ENCODE data around the gene WNT3A. TPM values are rescaled to one million over a fixed set of nuclear protein-coding genes. Genes with fewer than 3 reads are reported as not detected.

The WNT3A gene
- total and polyA plus RNA-seq, 2 donors (not counting 3 experiments of a cell fraction or from before 2014, with no cell fraction given): not detected

DNA sequence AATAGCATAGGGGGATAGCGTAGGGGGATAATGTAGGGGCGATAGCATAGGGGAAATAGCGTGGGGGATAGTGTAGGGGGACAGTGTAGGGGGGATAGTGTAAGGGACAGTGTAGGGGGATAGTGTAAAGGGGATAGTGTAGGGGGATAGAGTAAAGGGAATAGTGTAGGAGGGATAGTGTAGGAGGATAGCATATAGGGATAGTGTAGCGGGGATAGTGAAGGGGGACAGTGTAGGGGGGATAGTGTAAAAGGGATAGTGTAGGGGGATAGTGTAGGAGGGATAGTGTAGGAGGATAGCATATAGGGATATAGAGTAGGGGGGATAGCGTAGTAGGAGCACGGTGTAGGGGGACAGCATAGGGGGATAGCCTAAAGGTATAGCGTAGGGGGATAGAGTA, 61.6 kb downstream of the WNT3A start:
- no peak for TF ChIP-seq FOS (IDR thresholded peaks at IDR 0.05; ENCODE audit: borderline replicate concordance, insufficient read depth, low read length)
- TF ChIP-seq, protein P1, sequence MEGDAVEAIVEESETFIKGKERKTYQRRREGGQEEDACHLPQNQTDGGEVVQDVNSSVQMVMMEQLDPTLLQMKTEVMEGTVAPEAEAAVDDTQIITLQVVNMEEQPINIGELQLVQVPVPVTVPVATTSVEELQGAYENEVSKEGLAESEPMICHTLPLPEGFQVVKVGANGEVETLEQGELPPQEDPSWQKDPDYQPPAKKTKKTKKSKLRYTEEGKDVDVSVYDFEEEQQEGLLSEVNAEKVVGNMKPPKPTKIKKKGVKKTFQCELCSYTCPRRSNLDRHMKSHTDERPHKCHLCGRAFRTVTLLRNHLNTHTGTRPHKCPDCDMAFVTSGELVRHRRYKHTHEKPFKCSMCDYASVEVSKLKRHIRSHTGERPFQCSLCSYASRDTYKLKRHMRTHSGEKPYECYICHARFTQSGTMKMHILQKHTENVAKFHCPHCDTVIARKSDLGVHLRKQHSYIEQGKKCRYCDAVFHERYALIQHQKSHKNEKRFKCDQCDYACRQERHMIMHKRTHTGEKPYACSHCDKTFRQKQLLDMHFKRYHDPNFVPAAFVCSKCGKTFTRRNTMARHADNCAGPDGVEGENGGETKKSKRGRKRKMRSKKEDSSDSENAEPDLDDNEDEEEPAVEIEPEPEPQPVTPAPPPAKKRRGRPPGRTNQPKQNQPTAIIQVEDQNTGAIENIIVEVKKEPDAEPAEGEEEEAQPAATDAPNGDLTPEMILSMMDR (IDR thresholded peaks at IDR 0.05; ENCODE audit: extremely low read depth in 1 of 2, insufficient read depth in 1 of 2, low read depth in 1 of 2, low read length in 2 of 2): no peak
- Histone ChIP-seq H3K36me3 (ENCODE audit: control insufficient read depth in 2 of 2, extremely low read depth in 1 of 2, insufficient read depth in 2 of 2, low read length in 2 of 2) (no peaks in the 10 kb centered on the region), H3K79me2 (ENCODE audit: control insufficient read depth, insufficient read depth, low read length) (no peaks in the 10 kb centered on the region), H4K20me1 (replicated peaks; ENCODE audit: control insufficient read depth, extremely low read depth, insufficient read depth, low read length) (no peaks in the 10 kb centered on the region), H3K9me3 (replicated peaks; ENCODE audit: control insufficient read depth, insufficient read depth, low read length) (no peaks in the 10 kb centered on the region), H3K9me1 (replicated peaks; ENCODE audit: control insufficient read depth, extremely low read depth, insufficient read depth, low read length) (no peaks in the 10 kb centered on the region), H3K4me3 (replicated peaks in 1 of 3; ENCODE audit: insufficient read depth in 1 of 3, low read depth in 1 of 3, low read length in 3 of 3) (no peak overlapping the region), H3K4me1 (ENCODE audit: control insufficient read depth, extremely low read depth, insufficient read depth, low read length) (no peaks in the 10 kb centered on the region), H2AFZ (ENCODE audit: low read depth, low read length) (no peak overlapping the region), H3K9ac (replicated peaks; ENCODE audit: extremely low read depth, insufficient read depth, low read length) (no peak overlapping the region), H3K27ac (ENCODE audit: insufficient read depth, low read depth, low read length) (no peak overlapping the region), H3K27me3 (ENCODE audit: control insufficient read depth in 2 of 2, insufficient read depth in 2 of 2, low read length in 2 of 2) (peaks cover 3 to 7% of the 10 kb centered on the region in 2 experiments), H3K4me2 (ENCODE audit: insufficient read depth, low read length) (no peak overlapping the region)
- no peak for FAIRE-seq
- intact Hi-C loops (cut with micrococcal nuclease): no loop called here
- no TSS peak for BruUV-seq (replicated peaks)
- no peak for DNase-seq (ENCODE audit: low read depth, low spot score)
- POLR2A ChIA-PET: no interaction called here
- CTCF ChIA-PET: no interaction called here
- dilution Hi-C loops (cut with MboI; ENCODE audit: extremely low pct_ligation_motif_present, low sequenced_read_pairs): no loop called here

DNA sequence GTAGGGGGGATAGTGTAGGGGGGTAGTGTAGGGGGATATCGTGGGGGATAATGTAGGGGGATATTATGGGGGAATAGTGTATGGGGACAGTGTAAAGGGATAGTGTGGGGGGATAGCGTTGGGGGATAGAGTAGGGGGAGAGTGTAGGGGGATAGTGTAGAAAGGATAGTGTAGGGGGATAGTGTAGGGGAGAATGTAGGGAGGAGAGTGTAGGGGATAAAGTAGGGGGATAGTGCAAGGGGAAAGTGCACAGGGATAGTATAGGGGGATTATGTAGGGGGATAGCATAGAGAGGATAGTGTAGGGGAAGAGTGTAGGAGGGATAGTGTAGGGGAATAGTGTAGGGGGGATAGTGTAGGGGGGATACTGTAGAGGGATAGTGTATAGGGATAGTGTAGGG, 63.4 kb downstream of the WNT3A start:
- no peak for DNase-seq (ENCODE audit: low read depth, low spot score)
- no peak for FAIRE-seq
- peaks cover 3 to 7% of the 10 kb centered on the region in 2 experiments for H3K27me3 ChIP-seq (ENCODE audit: control insufficient read depth in 2 of 2, insufficient read depth in 2 of 2, low read length in 2 of 2)
- H3K9me3 ChIP-seq (replicated peaks; ENCODE audit: control insufficient read depth, insufficient read depth, low read length): no peaks in the 10 kb centered on the region
- H3K9ac ChIP-seq (replicated peaks; ENCODE audit: extremely low read depth, insufficient read depth, low read length): no peak overlapping the region
- H3K4me3 ChIP-seq (replicated peaks in 1 of 3; ENCODE audit: insufficient read depth in 1 of 3, low read depth in 1 of 3, low read length in 3 of 3): no peak overlapping the region
- TF ChIP-seq, protein P1 (IDR thresholded peaks at IDR 0.05; ENCODE audit: extremely low read depth in 1 of 2, insufficient read depth in 1 of 2, low read depth in 1 of 2, low read length in 2 of 2): no peak
- TF ChIP-seq POLR2A (IDR thresholded peaks at IDR 0.05; ENCODE audit: low read depth, low read length) (no peak), POLR2AphosphoS5 (IDR thresholded peaks at IDR 0.05; ENCODE audit: insufficient read depth, low read depth, low read length) (no peak), JUN (IDR thresholded peaks at IDR 0.05; ENCODE audit: borderline replicate concordance, insufficient read depth, insufficient read length, low read depth) (no peak), MYC (IDR thresholded peaks at IDR 0.05; ENCODE audit: low read depth, low read length) (no peak), EZH2 (IDR thresholded peaks at IDR 0.05; ENCODE audit: borderline replicate concordance, low read depth, low read length, severe bottlenecking) (no peak), GATA2 (IDR thresholded peaks at IDR 0.05; ENCODE audit: insufficient read depth, insufficient read length, low read depth, low read length) (no peak), FOS (IDR thresholded peaks at IDR 0.05; ENCODE audit: borderline replicate concordance, insufficient read depth, low read length) (no peak)
- TF ChIP-seq, protein P2, sequence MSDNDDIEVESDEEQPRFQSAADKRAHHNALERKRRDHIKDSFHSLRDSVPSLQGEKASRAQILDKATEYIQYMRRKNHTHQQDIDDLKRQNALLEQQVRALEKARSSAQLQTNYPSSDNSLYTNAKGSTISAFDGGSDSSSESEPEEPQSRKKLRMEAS (IDR thresholded peaks at IDR 0.05; ENCODE audit: insufficient read depth, insufficient read length): no peak
- H3K36me3 ChIP-seq (ENCODE audit: control insufficient read depth in 2 of 2, extremely low read depth in 1 of 2, insufficient read depth in 2 of 2, low read length in 2 of 2): no peaks in the 10 kb centered on the region
- no peaks in the 10 kb centered on the region for H4K20me1 ChIP-seq (replicated peaks; ENCODE audit: control insufficient read depth, extremely low read depth, insufficient read depth, low read length)
- no peak overlapping the region for H3K4me2 ChIP-seq (ENCODE audit: insufficient read depth, low read length)
- dilution Hi-C loops (cut with MboI; ENCODE audit: extremely low pct_ligation_motif_present, low sequenced_read_pairs) (no loop called here), intact Hi-C loops (cut with micrococcal nuclease) (loop anchor here (5.0 kb wide), 2 partner anchors 73 to 308 kb away; no protein-coding TSS in a partner anchor)
- H2AFZ ChIP-seq (ENCODE audit: low read depth, low read length): no peak overlapping the region
- no peaks in the 10 kb centered on the region for H3K4me1 ChIP-seq (ENCODE audit: control insufficient read depth, extremely low read depth, insufficient read depth, low read length)
- H3K79me2 ChIP-seq (ENCODE audit: control insufficient read depth, insufficient read depth, low read length): no peaks in the 10 kb centered on the region
- ChIA-PET CTCF (no interaction called here), POLR2A (no interaction called here)
- no TSS peak for BruUV-seq (replicated peaks)
- H3K27ac ChIP-seq (ENCODE audit: insufficient read depth, low read depth, low read length): no peak overlapping the region
- no peaks in the 10 kb centered on the region for H3K9me1 ChIP-seq (replicated peaks; ENCODE audit: control insufficient read depth, extremely low read depth, insufficient read depth, low read length)

Measured in endothelial cell of umbilical vein (primary cell).